OCI-LY3 (cell line): ENCODE results near the gene RSPO1.

Source experiments
- H2AFZ ChIP-seq: fragments of 200-600, 300-600 bp; shearing (Covaris generic); 2 replicates; pipeline ENCODE4 v1.6.0; 2014; ENCODE audit warnings: antibody characterized with exemption, low read depth, low read length
- H3K27ac ChIP-seq: fragments of 200-600, 300-600 bp; sonication (generic); 2 replicates; pipeline ENCODE4 v1.5.1; 2014; ENCODE audit warnings: mild to moderate bottlenecking, low read length, moderate library complexity, mixed read lengths
- H3K27me3 ChIP-seq: fragments of 200-600, 300-600 bp; sonication (generic); 2 replicates; pipeline ENCODE4 v1.6.1; 2014; ENCODE audit warnings: low read depth, low read length, mixed read lengths
- H3K36me3 ChIP-seq: fragments of 200-600, 300-600 bp; sonication (generic); replicated peaks from 2 replicates; pipeline ENCODE3; 2014; ENCODE audit warnings: low read depth, low read length, mixed read lengths
- H3K4me1 ChIP-seq: fragments of 300-600, 200-600 bp; sonication (generic); 2 replicates; pipeline ENCODE4 v1.6.1; 2014; ENCODE audit warnings: low read length, mixed read lengths
- H3K4me2 ChIP-seq: fragments of 200-600, 300-600 bp; sonication (generic); 2 replicates; pipeline ENCODE4 v1.6.1; 2014; ENCODE audit warnings: low read length, mixed read lengths
- H3K4me3 ChIP-seq: fragments of 300-600, 200-600 bp; sonication (generic); 2 replicates; pipeline ENCODE4 v1.5.1; 2014; ENCODE audit warnings: antibody characterized with exemption, mild to moderate bottlenecking, low read length, moderate library complexity
- H3K79me2 ChIP-seq: fragments of 300-600, 200-600 bp; shearing (Covaris generic); 2 replicates; pipeline ENCODE4 v1.6.1; 2014; ENCODE audit warnings: mild to moderate bottlenecking, low read length, mixed read lengths
- H3K9ac ChIP-seq: fragments of 300-600, 200-600 bp; shearing (Covaris generic); 2 replicates; pipeline ENCODE4 v1.6.0; 2014; ENCODE audit warnings: mild to moderate bottlenecking, low read length, moderate library complexity
- H3K9me3 ChIP-seq: fragments of 200-600, 300-600 bp; shearing (Covaris generic); 2 replicates; pipeline ENCODE4 v1.6.1; 2014; ENCODE audit warnings: low read length, mixed read lengths; ENCODE audit not compliant: insufficient read depth
- H4K20me1 ChIP-seq: fragments of 200-600, 300-600 bp; sonication (generic); 2 replicates; pipeline ENCODE4 v1.6.1; 2016; ENCODE audit warnings: low read length, mixed read lengths; ENCODE audit not compliant: insufficient read depth
- CTCF ChIP-seq: fragments of 200-600, 300-600 bp; sonication (generic); IDR thresholded peaks from 2 replicates; pipeline ENCODE4 v1.5.1; 2014; ENCODE audit warnings: antibody characterized with exemption, low read length, low read depth
- EZH2phosphoT487 ChIP-seq: fragments of 200-600 bp; shearing (Covaris generic); IDR thresholded peaks from 2 replicates; pipeline ENCODE4 v1.6.1; 2018; ENCODE audit warnings: antibody characterized with exemption, mixed run types, low read depth

Gene RSPO1

GRCh38 chr1:37629008-37629407, 5.7 kb downstream of the RSPO1 start:
- peaks cover 10% of the 10 kb centered on the region for H3K27me3 ChIP-seq
- no peaks in the 10 kb centered on the region for H4K20me1 ChIP-seq
- H3K27ac ChIP-seq, result no peak overlapping the region
- no peaks in the 10 kb centered on the region for H3K9me3 ChIP-seq
- no peaks in the 10 kb centered on the region for H3K79me2 ChIP-seq
- H3K4me2 ChIP-seq, result no peak overlapping the region
- no peak for TF ChIP-seq EZH2phosphoT487
- no peak for TF ChIP-seq CTCF
- no peaks in the 10 kb centered on the region for H3K4me1 ChIP-seq
- H3K4me3 ChIP-seq, result no peak overlapping the region
- no peak overlapping the region for H2AFZ ChIP-seq
- H3K9ac ChIP-seq, result no peak overlapping the region
- H3K36me3 ChIP-seq, result no peaks in the 10 kb centered on the region

- Histone ChIP-seq H3K4me3 (no peak overlapping the region), H3K9ac (no peak overlapping the region), H3K4me2 (no peak overlapping the region), H3K4me1 (no peaks in the 10 kb centered on the region), H4K20me1 (no peaks in the 10 kb centered on the region), H2AFZ (no peak overlapping the region), H3K9me3 (no peaks in the 10 kb centered on the region), H3K36me3 (no peaks in the 10 kb centered on the region), H3K27me3 (peaks cover 6% of the 10 kb centered on the region), H3K27ac (no peak overlapping the region), H3K79me2 (no peaks in the 10 kb centered on the region)
- TF ChIP-seq EZH2phosphoT487, result no peak
- TF ChIP-seq CTCF, result no peak
These were observed 6.6 kb downstream of the RSPO1 start for GRCh38 chr1:37628026-37628556.

- H3K36me3 ChIP-seq, result no peaks in the 10 kb centered on the region
- H4K20me1 ChIP-seq, result no peaks in the 10 kb centered on the region
- no peaks in the 10 kb centered on the region for H3K4me1 ChIP-seq
- H3K4me3 ChIP-seq, result no peak overlapping the region
- no peaks in the 10 kb centered on the region for H3K9me3 ChIP-seq
- no peaks in the 10 kb centered on the region for H3K79me2 ChIP-seq
- TF ChIP-seq CTCF (no peak), EZH2phosphoT487 (no peak)
- H3K4me2 ChIP-seq, result no peak overlapping the region
- peaks cover 13% of the 10 kb centered on the region; the same call in 1 of the 2 replicates for H3K27me3 ChIP-seq
- no peak overlapping the region for H2AFZ ChIP-seq
- no peak overlapping the region for H3K27ac ChIP-seq
- H3K9ac ChIP-seq, result no peak overlapping the region
These were observed 12.6 kb downstream of the RSPO1 start for GRCh38 chr1:37622131-37622530.

- Histone ChIP-seq H3K4me3 (no peak overlapping the region), H3K9me3 (no peaks in the 10 kb centered on the region), H3K4me1 (no peaks in the 10 kb centered on the region), H3K27ac (no peak overlapping the region), H3K79me2 (no peaks in the 10 kb centered on the region), H4K20me1 (no peaks in the 10 kb centered on the region), H3K27me3 (peaks cover 16% of the 10 kb centered on the region), H3K9ac (no peak overlapping the region), H2AFZ (no peak overlapping the region), H3K4me2 (no peak overlapping the region), H3K36me3 (no peaks in the 10 kb centered on the region)
- no peak for TF ChIP-seq EZH2phosphoT487
- no peak for TF ChIP-seq CTCF
These were observed 13.3 kb downstream of the RSPO1 start for GRCh38 chr1:37621326-37621870.
